AG04449 (cell line): ENCODE measurements around the gene PIP5K1B.

Source experiments
- CTCF ChIA-PET: fragments of 350-600 bp; formaldehyde crosslinking; extraction: SDS; loops from one replicate; lab custom pipeline; 2021; ENCODE audit warnings: antibody characterized with exemption; lab: Yijun Ruan, JAX
- POLR2A ChIA-PET: fragments of 400-600, 350-600 bp; formaldehyde crosslinking; extraction: SDS; loops from one replicate; lab custom pipeline; 2020; ENCODE audit warnings: antibody characterized with exemption, inconsistent platforms; lab: Yijun Ruan, JAX
- DNase-seq: peaks from one replicate; pipeline ENCODE4 v3.0.0-alpha.2; 2010; ENCODE audit warnings: low read depth, low spot score
- H3K4me3 ChIP-seq: 2 replicates; pipeline ENCODE4 v1.5.1; 2011; ENCODE audit warnings: low read depth, mild to moderate bottlenecking, control low read depth, low read length
- CTCF ChIP-seq: IDR thresholded peaks from one replicate; pipeline ENCODE4 v1.5.1; 2011; ENCODE audit warnings: mild to moderate bottlenecking, moderate library complexity, low read length, control low read depth, inconsistent platforms; ENCODE audit not compliant: insufficient read depth; ENCODE audit errors: missing control alignments

PIP5K1B gene

GRCh38 chr9:68704814-68705530 is at the start of gene PIP5K1B:
PIP5K1B (plus strand) TSS chr9:68705240; CDS start chr9:68822615, 117,375 bp downstream.
- CTCF ChIA-PET, result no interaction called here

GRCh38 chr9:68664036-68664435 is 41.0 kb upstream of the PIP5K1B start:
- DNase-seq, result no peak
- TF ChIP-seq CTCF, result no peak
- ChIA-PET CTCF (no interaction called here), POLR2A (no interaction called here)
- no peak overlapping the region for H3K4me3 ChIP-seq

More at GRCh38 chr9:68704814-68705530, at the start of gene PIP5K1B:
- DNase-seq, result no peak
- no peak for TF ChIP-seq CTCF
- H3K4me3 ChIP-seq, result peak within 1 kb of the TSS; percentile 43
- POLR2A ChIA-PET, result no interaction called here

- H3K4me3 ChIP-seq, result no peak overlapping the region
- POLR2A ChIA-PET, result no interaction called here
- no peak for TF ChIP-seq CTCF
- DNase-seq, result no peak
- CTCF ChIA-PET, result no interaction called here
Measured at GRCh38 chr9:68668127-68668526, 36.9 kb upstream of the PIP5K1B start.

GRCh38 chr9:68669218-68669617 is 35.8 kb upstream of the PIP5K1B start:
- ChIA-PET POLR2A (no interaction called here), CTCF (no interaction called here)
- H3K4me3 ChIP-seq, result no peak overlapping the region
- DNase-seq, result no peak
- TF ChIP-seq CTCF, result no peak

GRCh38 chr9:68672215-68672614 is 32.8 kb upstream of the PIP5K1B start:
- ChIA-PET CTCF (no interaction called here), POLR2A (no interaction called here)
- H3K4me3 ChIP-seq, result no peak overlapping the region
- TF ChIP-seq CTCF, result no peak
- no peak for DNase-seq

GRCh38 chr9:68672625-68673024 is 32.4 kb upstream of the PIP5K1B start:
- no peak for TF ChIP-seq CTCF
- CTCF ChIA-PET, result no interaction called here

More at GRCh38 chr9:68672625-68673024, 32.4 kb upstream of the PIP5K1B start:
- POLR2A ChIA-PET, result no interaction called here
- DNase-seq, result no peak
- H3K4me3 ChIP-seq, result no peak overlapping the region
